Endothelial cell of umbilical vein (primary cell): ENCODE data around the gene ADCY2.

Experiments used
- EZH2 ChIP-seq: IDR thresholded peaks from 2 replicates; pipeline ENCODE4 v1.6.1; 2012; ENCODE audit warnings: borderline replicate concordance, low read depth, mild to moderate bottlenecking, moderate library complexity, low read length, inconsistent platforms; ENCODE audit not compliant: severe bottlenecking
- FOS ChIP-seq: IDR thresholded peaks from 2 replicates; pipeline ENCODE4 v1.6.1; 2011; ENCODE audit warnings: mild to moderate bottlenecking, low read length, moderate library complexity, borderline replicate concordance; ENCODE audit not compliant: insufficient read depth
- JUN ChIP-seq: IDR thresholded peaks from 2 replicates; pipeline ENCODE4 v1.6.1; 2011; ENCODE audit warnings: borderline replicate concordance, low read depth; ENCODE audit not compliant: insufficient read length, insufficient read depth
- MYC ChIP-seq: IDR thresholded peaks from one replicate; pipeline ENCODE4 v1.6.1; 2011; ENCODE audit warnings: mild to moderate bottlenecking, low read depth, low read length
- POLR2A ChIP-seq: IDR thresholded peaks from 2 replicates; pipeline ENCODE4 v1.6.1; 2012; ENCODE audit warnings: low read depth, mild to moderate bottlenecking, control low read depth, low read length
- POLR2AphosphoS5 ChIP-seq: IDR thresholded peaks from 2 replicates; pipeline ENCODE4 v1.6.1; 2012; ENCODE audit warnings: low read depth, mild to moderate bottlenecking, control low read depth, low read length, moderate library complexity; ENCODE audit not compliant: insufficient read depth
- TF ChIP-seq, protein P1 (sequence below), 2 donors: IDR thresholded peaks; 1 replicate in 1 of 2; 2 replicates in 1 of 2; pipeline ENCODE4 v1.5.1; 2011; ENCODE audit warnings: low read length in 2 of 2, mild to moderate bottlenecking in 2 of 2, moderate library complexity in 2 of 2, control low read depth in 1 of 2, inconsistent platforms in 1 of 2, low read depth in 1 of 2; ENCODE audit not compliant: insufficient read depth in 1 of 2; ENCODE audit errors: extremely low read depth in 1 of 2
- TF ChIP-seq, protein P2 (sequence below): IDR thresholded peaks from 2 replicates; pipeline ENCODE4 v1.6.1; 2011; ENCODE audit not compliant: insufficient read depth, insufficient read length

DNA sequence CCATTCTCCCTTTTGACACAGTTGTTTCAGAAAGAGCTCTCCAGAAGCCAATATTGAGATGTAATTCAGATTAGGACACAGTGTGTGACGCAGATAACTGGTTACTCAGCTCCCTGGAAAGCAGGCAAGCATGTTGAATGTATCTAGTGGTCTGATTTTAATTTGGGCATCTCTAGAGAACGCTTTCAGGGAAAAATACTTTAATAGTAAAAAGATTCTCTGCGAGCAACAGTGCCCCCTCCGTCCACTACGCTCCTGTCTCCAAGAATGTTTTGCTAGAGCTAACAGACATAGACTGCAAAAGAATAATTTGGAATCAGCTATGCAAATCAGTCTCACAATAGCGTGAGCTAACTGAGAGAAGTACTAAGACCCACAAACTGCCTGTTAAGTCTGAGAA, 431.7 kb downstream of the ADCY2 start:
- TF ChIP-seq, protein P1, sequence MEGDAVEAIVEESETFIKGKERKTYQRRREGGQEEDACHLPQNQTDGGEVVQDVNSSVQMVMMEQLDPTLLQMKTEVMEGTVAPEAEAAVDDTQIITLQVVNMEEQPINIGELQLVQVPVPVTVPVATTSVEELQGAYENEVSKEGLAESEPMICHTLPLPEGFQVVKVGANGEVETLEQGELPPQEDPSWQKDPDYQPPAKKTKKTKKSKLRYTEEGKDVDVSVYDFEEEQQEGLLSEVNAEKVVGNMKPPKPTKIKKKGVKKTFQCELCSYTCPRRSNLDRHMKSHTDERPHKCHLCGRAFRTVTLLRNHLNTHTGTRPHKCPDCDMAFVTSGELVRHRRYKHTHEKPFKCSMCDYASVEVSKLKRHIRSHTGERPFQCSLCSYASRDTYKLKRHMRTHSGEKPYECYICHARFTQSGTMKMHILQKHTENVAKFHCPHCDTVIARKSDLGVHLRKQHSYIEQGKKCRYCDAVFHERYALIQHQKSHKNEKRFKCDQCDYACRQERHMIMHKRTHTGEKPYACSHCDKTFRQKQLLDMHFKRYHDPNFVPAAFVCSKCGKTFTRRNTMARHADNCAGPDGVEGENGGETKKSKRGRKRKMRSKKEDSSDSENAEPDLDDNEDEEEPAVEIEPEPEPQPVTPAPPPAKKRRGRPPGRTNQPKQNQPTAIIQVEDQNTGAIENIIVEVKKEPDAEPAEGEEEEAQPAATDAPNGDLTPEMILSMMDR (IDR thresholded peaks at IDR 0.05; ENCODE audit: extremely low read depth in 1 of 2, insufficient read depth in 1 of 2, low read depth in 1 of 2, low read length in 2 of 2): no peak
- no peak for TF ChIP-seq EZH2
- no peak for TF ChIP-seq POLR2A
- TF ChIP-seq FOS: no peak
- TF ChIP-seq, protein P2, sequence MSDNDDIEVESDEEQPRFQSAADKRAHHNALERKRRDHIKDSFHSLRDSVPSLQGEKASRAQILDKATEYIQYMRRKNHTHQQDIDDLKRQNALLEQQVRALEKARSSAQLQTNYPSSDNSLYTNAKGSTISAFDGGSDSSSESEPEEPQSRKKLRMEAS: no peak
- no peak for TF ChIP-seq POLR2AphosphoS5
- TF ChIP-seq MYC: no peak
- no peak for TF ChIP-seq JUN
